ENCODE measurements around the gene FBXO8.
"Not testable (repeated sequence)": the region's sequence is repeated elsewhere in the genome, so short reads cannot be mapped to it uniquely, and the experiment has no call there.

Gene FBXO8

DNA sequence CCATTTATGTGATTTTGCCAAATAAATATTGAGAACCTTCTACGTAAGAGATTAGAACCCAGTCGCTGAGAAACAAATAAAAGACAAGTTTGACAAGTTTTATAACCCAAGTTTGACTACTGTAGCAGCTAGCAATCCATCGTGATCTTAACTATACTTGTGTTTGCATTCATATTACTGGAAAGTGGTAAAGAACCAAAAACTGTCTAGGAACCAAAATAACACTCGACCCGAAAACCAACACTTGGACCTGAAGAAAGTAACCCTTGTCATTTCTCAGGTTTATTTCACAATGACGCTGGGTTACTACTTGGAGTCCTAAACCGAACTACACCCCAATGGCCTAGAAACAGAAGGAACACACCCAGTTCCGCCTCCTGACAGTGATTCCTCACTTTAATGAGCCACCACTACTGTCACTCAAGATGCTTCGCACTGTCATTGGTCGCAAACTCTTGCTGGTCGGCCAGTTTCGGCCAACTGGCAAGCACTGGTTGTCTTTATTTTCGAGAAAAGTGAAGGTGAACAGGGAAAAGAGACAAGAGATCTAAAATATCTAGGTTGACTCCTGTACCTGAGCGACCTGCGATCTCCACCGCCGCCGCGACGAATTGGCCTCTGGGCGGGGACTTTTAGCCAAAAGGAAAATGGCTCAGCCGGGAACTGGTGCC is 496 bp downstream of the FBXO8 start:
- peak; percentile 69 for DNase-seq

- no peak for DNase-seq
These were observed 1.6 kb downstream of the FBXO8 start for GRCh38 chr4:174281901-174282300.

GRCh38 chr4:174281182-174281737 is 2.2 kb downstream of the FBXO8 start:
- no peak for DNase-seq

- DNase-seq = no peak
These were observed 3.9 kb downstream of the FBXO8 start for GRCh38 chr4:174279433-174280155.

DNA sequence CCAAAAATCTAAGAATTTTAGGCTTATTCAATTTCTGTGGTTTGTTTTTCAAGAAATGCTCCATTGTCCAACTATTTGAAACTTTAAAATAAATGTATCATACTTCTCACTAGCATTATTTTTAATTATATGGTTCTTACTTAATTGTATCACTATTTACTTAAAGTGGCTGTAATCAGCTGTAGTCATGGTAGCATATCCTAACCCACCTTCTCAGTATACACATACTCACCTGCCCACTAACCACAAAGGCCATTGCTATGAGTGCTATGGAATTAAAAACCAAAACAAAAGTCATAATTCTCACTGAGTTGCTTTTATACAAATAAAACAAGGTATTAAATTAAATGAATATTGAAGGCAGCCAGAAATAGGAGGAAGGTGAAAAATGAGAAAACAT is 5.0 kb downstream of the FBXO8 start:
- DNase-seq = no peak

DNA sequence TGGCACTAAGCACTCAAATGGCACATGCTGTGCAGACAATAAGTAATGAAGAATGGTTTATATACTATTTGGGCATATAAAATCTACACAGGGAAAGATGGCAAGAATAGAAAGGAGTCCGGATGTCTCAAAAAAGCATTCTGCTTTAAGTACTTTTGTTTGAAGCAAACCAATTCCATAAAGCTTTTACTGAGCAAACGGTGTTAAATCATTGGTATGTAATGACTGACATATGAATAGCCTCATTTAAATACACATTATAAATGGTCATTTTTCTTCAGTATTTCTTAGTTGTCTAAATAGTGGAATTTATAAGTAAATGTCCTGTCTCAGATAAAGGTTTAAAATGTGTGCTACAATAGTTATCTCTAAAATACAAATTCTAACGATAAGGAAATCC is 6.0 kb downstream of the FBXO8 start:
- DNase-seq = no peak

DNA sequence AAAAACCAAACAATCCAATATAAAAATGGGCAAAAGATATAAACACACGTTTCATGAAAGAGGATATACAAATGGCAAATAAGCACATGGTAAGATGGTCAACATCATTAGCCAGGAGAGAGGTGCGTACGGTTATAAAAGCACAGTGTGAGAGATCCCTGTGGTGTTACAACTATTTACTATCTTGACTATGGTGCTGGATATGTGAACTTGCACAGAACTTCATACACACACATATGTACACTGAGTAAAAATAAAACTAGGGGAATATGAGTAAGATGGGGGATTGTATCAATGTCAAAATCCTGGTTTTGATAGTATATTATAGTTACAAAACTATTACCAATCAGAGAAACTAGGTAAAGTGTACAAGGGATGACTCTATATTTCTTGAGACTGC is 8.4 kb downstream of the FBXO8 start:
- DNase-seq = no peak

- DNase-seq = no peak
These were observed 9.0 kb downstream of the FBXO8 start for GRCh38 chr4:174274436-174274835.

GRCh38 chr4:174273930-174274329 is 9.5 kb downstream of the FBXO8 start:
- no peak for DNase-seq

DNA sequence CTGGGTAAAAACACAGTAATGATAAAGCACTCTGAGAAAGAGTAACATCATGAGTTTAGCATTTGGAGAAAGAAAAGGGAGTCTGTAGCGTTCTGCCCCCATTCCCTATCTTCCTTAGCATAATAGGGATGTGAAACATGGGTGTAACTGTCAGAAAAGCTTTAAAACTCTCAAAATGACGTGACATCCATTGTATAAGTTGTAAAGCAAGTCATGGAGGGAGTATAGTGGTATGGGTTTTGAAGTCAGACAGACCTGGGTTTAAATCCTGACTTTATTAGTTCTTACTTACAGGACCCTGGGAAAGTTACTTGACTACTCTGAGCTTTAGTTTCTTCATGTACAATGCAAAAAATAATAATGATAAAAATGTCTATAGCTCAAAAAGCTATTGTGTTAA is 17.1 kb downstream of the FBXO8 start:
- DNase-seq = no peak

GRCh38 chr4:174265916-174266315 is 17.6 kb downstream of the FBXO8 start:
- no peak for DNase-seq

GRCh38 chr4:174263445-174263736 is 20.1 kb downstream of the FBXO8 start:
- DNase-seq = no peak

GRCh38 chr4:174262624-174263444 is 20.6 kb downstream of the FBXO8 start:
- no peak for DNase-seq

DNA sequence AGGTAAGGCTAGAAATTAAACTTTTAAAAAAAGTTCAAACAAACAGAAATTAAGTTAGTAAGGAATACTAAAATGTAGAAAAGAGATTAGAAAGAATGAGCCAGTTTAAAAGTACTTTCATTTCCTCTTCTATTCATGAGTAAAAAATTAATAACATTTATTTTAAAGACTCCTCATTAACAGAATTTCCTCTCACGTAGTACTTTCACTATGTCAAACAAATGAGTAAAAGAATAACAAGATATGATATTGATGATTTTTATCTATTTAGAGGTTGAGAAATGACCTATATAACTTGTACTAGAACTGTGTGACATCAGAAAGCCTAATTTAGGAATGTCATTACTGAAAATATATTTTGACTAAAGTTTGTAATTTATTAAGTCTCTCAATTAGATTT is 22.0 kb downstream of the FBXO8 start:
- DNase-seq = not testable (repeated sequence)

DNA sequence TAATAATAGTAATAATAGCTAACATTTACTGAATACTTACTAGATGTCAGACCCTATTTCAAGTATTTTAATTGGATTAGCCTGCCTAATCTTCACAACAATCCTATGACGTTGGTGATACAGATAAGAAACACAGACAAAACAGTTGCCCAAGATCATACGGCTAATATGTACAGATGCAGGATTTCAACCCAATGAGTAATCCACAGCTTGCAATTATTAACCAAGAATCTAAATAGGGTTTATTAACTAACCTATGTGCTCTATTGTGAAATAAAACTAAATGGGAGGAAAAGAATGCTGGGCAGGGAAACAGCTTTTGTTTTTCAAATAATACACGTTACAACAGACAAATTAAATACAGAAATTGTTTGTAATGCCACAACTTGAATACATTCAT is 23.4 kb downstream of the FBXO8 start:
- DNase-seq = no peak

- no peak for DNase-seq
These were observed 23.9 kb downstream of the FBXO8 start for GRCh38 chr4:174259580-174259979.

GRCh38 chr4:174256277-174256713 is 27.2 kb downstream of the FBXO8 start:
- DNase-seq = no peak

GRCh38 chr4:174255786-174256185 is 27.7 kb downstream of the FBXO8 start:
- DNase-seq = no peak

DNA sequence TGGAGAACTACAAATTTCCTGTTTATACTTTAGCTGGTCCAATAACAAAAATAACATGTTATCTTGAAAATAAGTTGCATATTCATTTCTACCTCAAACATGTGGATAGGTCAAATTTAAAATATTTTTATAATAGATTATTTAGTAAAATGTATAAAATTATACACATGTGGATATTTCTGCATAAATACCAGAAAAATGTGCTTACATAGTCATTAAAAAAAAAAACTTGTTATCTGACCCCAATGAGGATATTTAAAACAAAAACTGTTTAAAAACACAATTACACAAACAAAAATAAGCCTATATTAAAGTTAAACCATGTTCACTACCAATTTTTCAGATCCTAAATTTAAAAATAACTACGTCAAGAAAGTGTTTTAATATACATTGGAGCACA is 28.1 kb downstream of the FBXO8 start:
- no peak for DNase-seq

DNA sequence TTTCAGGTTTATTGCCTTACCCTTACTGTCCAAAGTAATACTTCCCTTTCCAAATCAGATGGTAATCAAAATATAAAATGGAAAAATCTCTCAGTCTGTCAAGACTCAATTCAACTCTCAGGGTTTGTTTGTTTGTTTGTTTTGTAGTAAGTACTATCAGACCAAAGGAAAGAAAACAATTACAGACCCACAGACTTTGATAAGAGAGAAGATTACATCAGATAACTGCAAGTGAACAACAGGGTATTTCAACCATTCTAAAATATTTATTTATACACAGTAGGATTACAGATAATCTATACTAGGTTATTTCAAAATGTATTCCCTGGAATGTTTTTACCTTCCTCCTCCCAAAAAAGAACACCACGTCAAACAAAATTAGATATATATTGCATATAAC is 28.9 kb downstream of the FBXO8 start:
- DNase-seq = no peak

- no peak for DNase-seq
These were observed 31.1 kb downstream of the FBXO8 start for GRCh38 chr4:174252412-174252811.

- no peak for DNase-seq
These were observed 35.1 kb downstream of the FBXO8 start for GRCh38 chr4:174248407-174248806.

DNA sequence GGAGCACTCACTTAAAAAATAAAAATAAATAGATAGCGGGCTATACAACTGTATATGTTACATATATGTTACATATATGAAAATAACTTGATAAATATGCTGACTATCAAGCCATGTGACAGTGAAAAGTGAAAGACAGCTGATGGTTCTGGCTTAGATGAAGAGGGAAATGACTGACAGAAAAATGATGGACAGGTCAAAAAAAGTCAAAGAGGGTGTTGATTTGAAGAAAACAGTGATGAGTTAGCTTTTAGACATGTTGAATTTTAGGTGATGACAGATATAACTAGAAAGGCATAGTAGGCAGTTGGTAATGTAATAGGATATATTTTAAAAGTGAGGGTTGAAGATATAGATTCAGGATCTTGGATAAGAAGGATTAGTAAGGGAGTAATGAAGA is 37.8 kb downstream of the FBXO8 start:
- DNase-seq = no peak

DNA sequence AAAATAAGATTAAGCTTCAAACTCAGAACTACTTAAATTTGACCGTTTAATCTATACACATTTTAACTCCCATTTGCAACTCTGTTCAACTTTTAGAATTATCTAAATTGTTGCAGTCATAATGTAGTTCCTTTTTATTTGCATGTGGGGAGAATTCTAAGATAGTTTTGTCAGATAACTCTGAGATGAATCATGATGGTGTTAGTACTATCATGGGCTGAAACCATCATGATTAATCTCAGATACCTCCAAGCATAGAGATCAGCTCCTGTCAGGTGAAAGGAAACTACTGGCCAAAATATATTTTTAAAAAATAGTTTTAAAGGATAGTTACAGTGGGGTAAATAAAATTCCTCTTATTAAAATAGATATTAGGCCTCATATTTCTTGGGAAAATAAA is 39.0 kb downstream of the FBXO8 start:
- DNase-seq = no peak

Measured in effector CD8-positive, alpha-beta T cell (primary cell).